Measurements from ENCODE around the gene FGD5. TPM values are rescaled to one million over a fixed set of nuclear protein-coding genes. Genes with fewer than 3 reads are reported as not detected.
"Not testable (repeated sequence)": the region's sequence is repeated elsewhere in the genome, so short reads cannot be mapped to it uniquely, and the experiment has no call there.

The FGD5 gene
- total RNA-seq, 1 donor from 2014 or later = 15.3 TPM

GRCh38 chr3:14899993-14900618 lies 81.3 kb downstream of the FGD5 start:
- H3K36me3 Mint-ChIP-seq = no peaks in the 10 kb centered on the region
- no peak for DNase-seq (ENCODE audit: extremely low spot score, unreplicated experiment)
- peaks cover 36% of the 10 kb centered on the region for H3K27me3 Mint-ChIP-seq
- H3K4me1 Mint-ChIP-seq (ENCODE audit: unreplicated experiment) = no peaks in the 10 kb centered on the region
- peaks cover 3% of the 10 kb centered on the region for H3K9me3 Mint-ChIP-seq
- TF ChIP-seq CTCF (conservative IDR thresholded peaks at IDR 0.05) = no peak
- H3K4me3 Mint-ChIP-seq = no peak overlapping the region
- H3K27ac Mint-ChIP-seq = no peak overlapping the region

- Mint-ChIP-seq H3K9me3 (peaks cover 9% of the 10 kb centered on the region), H3K27me3 (peaks cover 29% of the 10 kb centered on the region), H3K4me3 (no peak overlapping the region), H3K4me1 (ENCODE audit: unreplicated experiment) (no peaks in the 10 kb centered on the region), H3K27ac (no peak overlapping the region), H3K36me3 (no peaks in the 10 kb centered on the region)
- DNase-seq (ENCODE audit: extremely low spot score, unreplicated experiment) = no peak
- no peak for TF ChIP-seq CTCF (conservative IDR thresholded peaks at IDR 0.05)
Observed at GRCh38 chr3:14900881-14901873, 82.4 kb downstream of the FGD5 start.

- Mint-ChIP-seq H3K27me3 (peaks cover 20% of the 10 kb centered on the region), H3K9me3 (peaks cover 9% of the 10 kb centered on the region), H3K4me1 (ENCODE audit: unreplicated experiment) (no peaks in the 10 kb centered on the region), H3K4me3 (no peak overlapping the region), H3K36me3 (no peaks in the 10 kb centered on the region), H3K27ac (no peak overlapping the region)
- DNase-seq (ENCODE audit: extremely low spot score, unreplicated experiment) = no peak
- TF ChIP-seq CTCF (conservative IDR thresholded peaks at IDR 0.05) = no peak
Observed at GRCh38 chr3:14902719-14903118, 84.0 kb downstream of the FGD5 start.

- not testable (repeated sequence) for H3K4me3 Mint-ChIP-seq; H3K9me3 Mint-ChIP-seq; H3K36me3 Mint-ChIP-seq; H3K27ac Mint-ChIP-seq; H3K4me1 Mint-ChIP-seq (ENCODE audit: unreplicated experiment); DNase-seq (ENCODE audit: extremely low spot score, unreplicated experiment)
- peaks cover 17% of the 10 kb centered on the region for H3K27me3 Mint-ChIP-seq
Observed at GRCh38 chr3:14903501-14903900, 84.7 kb downstream of the FGD5 start.

- no peak for DNase-seq (ENCODE audit: extremely low spot score, unreplicated experiment)
- no peak for TF ChIP-seq CTCF (conservative IDR thresholded peaks at IDR 0.05)
- H3K27me3 Mint-ChIP-seq = peaks cover 8% of the 10 kb centered on the region
- H3K4me1 Mint-ChIP-seq (ENCODE audit: unreplicated experiment) = no peaks in the 10 kb centered on the region
- peaks cover 9% of the 10 kb centered on the region for H3K9me3 Mint-ChIP-seq
- H3K27ac Mint-ChIP-seq = no peak overlapping the region
- H3K36me3 Mint-ChIP-seq = no peaks in the 10 kb centered on the region
- H3K4me3 Mint-ChIP-seq = no peak overlapping the region
Observed at GRCh38 chr3:14905055-14905657, 86.4 kb downstream of the FGD5 start.

Measured in type B pancreatic cell (in vitro differentiated cells).